PC-9 (cell line): ENCODE measurements around the gene SPACDR.

Experiments
- EZH2 ChIP-seq: fragments of 200-600 bp; sonication (generic); IDR thresholded peaks from 2 replicates; pipeline ENCODE4 v1.8.0; 2017; ENCODE audit warnings: antibody characterized with exemption, low read depth
- TF ChIP-seq, protein P1 (sequence below): fragments of 200-600 bp; sonication (generic); conservative IDR thresholded peaks from 2 replicates; pipeline ENCODE4 v1.6.1; 2017; ENCODE audit warnings: mixed run types, antibody characterized with exemption, mild to moderate bottlenecking, moderate library complexity

- TF ChIP-seq EZH2: no peak
- TF ChIP-seq, protein P1, sequence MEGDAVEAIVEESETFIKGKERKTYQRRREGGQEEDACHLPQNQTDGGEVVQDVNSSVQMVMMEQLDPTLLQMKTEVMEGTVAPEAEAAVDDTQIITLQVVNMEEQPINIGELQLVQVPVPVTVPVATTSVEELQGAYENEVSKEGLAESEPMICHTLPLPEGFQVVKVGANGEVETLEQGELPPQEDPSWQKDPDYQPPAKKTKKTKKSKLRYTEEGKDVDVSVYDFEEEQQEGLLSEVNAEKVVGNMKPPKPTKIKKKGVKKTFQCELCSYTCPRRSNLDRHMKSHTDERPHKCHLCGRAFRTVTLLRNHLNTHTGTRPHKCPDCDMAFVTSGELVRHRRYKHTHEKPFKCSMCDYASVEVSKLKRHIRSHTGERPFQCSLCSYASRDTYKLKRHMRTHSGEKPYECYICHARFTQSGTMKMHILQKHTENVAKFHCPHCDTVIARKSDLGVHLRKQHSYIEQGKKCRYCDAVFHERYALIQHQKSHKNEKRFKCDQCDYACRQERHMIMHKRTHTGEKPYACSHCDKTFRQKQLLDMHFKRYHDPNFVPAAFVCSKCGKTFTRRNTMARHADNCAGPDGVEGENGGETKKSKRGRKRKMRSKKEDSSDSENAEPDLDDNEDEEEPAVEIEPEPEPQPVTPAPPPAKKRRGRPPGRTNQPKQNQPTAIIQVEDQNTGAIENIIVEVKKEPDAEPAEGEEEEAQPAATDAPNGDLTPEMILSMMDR: no peak
These were observed 32.7 kb downstream of the SPACDR start for GRCh38 chr7:100431286-100431735.
